SK-N-MC (cell line): ENCODE results near the gene PRR20D.
"Not testable (repeated sequence)": the region's sequence is repeated elsewhere in the genome, so short reads cannot be mapped to it uniquely, and the experiment has no call there.

Source experiments
- DNase-seq: peaks from one replicate; pipeline ENCODE4 v3.0.0-alpha.2; 2011; ENCODE audit warnings: low read depth, low spot score
- H3K27ac ChIP-seq: fragments of 200-600 bp; sonication (generic); 2 replicates; pipeline ENCODE4 v1.5.1; 2016; ENCODE audit warnings: mixed run types
- H3K36me3 ChIP-seq: fragments of 200-600 bp; sonication (generic); 2 replicates; pipeline ENCODE4 v1.6.1; 2017; ENCODE audit warnings: antibody characterized with exemption, low read length, mixed read lengths; ENCODE audit not compliant: insufficient read depth
- H3K4me3 ChIP-seq: fragments of 200-600 bp; sonication (generic); 2 replicates; pipeline ENCODE4 v1.5.1; 2016
- H3K9ac ChIP-seq: fragments of 200-600 bp; sonication (generic); 2 replicates; pipeline ENCODE4 v1.8.0; 2017; ENCODE audit warnings: mixed run types, mixed read lengths; ENCODE audit not compliant: insufficient read length
- H3K9me3 ChIP-seq: fragments of 200-600 bp; sonication (generic); 2 replicates; pipeline ENCODE4 v1.6.1; 2017; ENCODE audit warnings: low read depth, mild to moderate bottlenecking, antibody characterized with exemption, low read length, moderate library complexity, mixed read lengths
- EZH2 ChIP-seq: fragments of 200-600 bp; sonication (generic); IDR thresholded peaks from one replicate; pipeline ENCODE4 v1.6.1; 2017; ENCODE audit warnings: antibody characterized with exemption
- FOXP2 ChIP-seq: optimal IDR thresholded peaks from 2 replicates; pipeline ENCODE3; 2011; ENCODE audit warnings: mild to moderate bottlenecking, moderate library complexity; ENCODE audit not compliant: insufficient read depth; ENCODE audit errors: extremely low read length, control extremely low read depth
- POLR2AphosphoS5 ChIP-seq: IDR thresholded peaks from 2 replicates; pipeline ENCODE4 v1.6.1; 2012; ENCODE audit warnings: mild to moderate bottlenecking, low read depth, low read length, borderline replicate concordance

The PRR20D gene

DNA sequence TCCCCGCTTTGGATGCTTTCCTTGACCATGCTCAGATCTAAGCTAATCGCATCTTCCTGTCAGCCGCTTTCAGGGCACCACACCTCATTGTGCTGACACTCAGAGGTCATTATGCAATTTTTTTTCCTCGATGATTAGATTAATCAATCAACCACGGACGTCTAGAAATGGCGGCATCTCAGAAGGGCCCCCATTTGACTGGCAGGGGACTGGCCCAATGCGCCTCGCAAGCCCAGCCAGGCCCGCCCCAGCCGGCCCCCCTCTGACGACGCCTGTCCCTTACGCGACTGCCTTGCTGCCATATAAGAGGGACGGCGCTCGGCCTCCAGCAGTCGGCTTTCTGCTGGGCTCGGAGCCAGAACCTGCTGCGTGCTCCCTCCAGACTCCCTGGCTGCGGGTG, at the start of gene PRR20D:
TSS of gene PRR20D (plus strand) at position 301 of the 400 bp plus-strand sequence. CDS start 387 bp downstream, outside the sequence.
- not testable (repeated sequence) for H3K9ac ChIP-seq, H3K9me3 ChIP-seq, H3K4me3 ChIP-seq, DNase-seq, H3K36me3 ChIP-seq, H3K27ac ChIP-seq

DNA sequence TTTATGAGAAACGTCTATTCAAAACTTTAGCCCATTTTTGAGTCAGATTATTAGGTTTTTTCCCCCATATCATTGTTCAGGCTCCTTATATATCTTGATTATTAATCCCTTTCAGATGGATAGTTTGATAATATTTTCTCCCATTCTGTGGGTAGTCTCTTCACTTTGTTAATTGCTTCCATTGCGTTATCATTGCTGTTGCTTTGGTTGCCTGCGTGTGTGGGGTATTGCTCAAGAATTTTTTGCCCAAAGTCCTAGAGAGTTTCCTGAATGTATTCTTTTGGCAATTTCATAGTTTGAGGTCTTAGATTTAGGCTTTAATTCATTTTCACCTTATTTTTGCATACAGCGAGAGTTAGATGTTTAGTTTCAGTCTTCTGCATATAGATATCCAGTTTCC, 45.5 kb upstream of the PRR20D start:
- Histone ChIP-seq H3K36me3 (no peaks in the 10 kb centered on the region), H3K9me3 (peaks cover 4% of the 10 kb centered on the region; the same call in 1 of the 2 replicates), H3K4me3 (no peak overlapping the region), H3K27ac (peak overlapping the region; percentile 76), H3K9ac (no peak overlapping the region)
- DNase-seq: peak; percentile 79
- TF ChIP-seq POLR2AphosphoS5 (no peak; the same call in 1 of the 2 replicates), FOXP2 (no peak), EZH2 (no peak)

GRCh38 chr13:57123681-57124080, 36.8 kb upstream of the PRR20D start:
- no peak overlapping the region for H3K4me3 ChIP-seq
- TF ChIP-seq EZH2 (no peak), FOXP2 (no peak), POLR2AphosphoS5 (no peak)
- H3K9ac ChIP-seq: no peak overlapping the region
- H3K36me3 ChIP-seq: no peaks in the 10 kb centered on the region
- no peaks in the 10 kb centered on the region for H3K9me3 ChIP-seq
- H3K27ac ChIP-seq: no peak overlapping the region
- no peak for DNase-seq

DNA sequence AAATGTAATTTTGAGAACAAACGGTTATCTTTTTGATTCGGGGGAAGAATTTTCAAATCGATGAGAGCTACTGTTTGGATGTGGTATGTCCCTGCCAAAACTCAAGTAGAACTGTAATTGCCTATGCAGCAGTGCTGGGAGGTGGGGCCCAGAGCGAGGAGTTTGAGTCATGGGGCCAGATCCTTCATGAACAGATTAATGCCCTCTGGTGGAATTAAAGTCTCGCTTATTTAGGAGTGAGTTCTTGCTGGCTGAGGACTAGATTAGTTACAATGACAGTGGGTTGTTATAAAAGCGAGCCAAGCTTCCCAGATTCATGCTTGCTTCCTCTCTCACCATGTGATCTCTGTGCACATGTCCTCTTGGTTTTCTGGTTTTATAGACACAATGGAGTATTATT, 31.5 kb upstream of the PRR20D start:
- Histone ChIP-seq H3K36me3 (no peaks in the 10 kb centered on the region), H3K9me3 (no peaks in the 10 kb centered on the region), H3K27ac (no peak overlapping the region), H3K9ac (no peak overlapping the region), H3K4me3 (no peak overlapping the region)
- TF ChIP-seq FOXP2 (no peak), POLR2AphosphoS5 (no peak), EZH2 (no peak)
- no peak for DNase-seq

DNA sequence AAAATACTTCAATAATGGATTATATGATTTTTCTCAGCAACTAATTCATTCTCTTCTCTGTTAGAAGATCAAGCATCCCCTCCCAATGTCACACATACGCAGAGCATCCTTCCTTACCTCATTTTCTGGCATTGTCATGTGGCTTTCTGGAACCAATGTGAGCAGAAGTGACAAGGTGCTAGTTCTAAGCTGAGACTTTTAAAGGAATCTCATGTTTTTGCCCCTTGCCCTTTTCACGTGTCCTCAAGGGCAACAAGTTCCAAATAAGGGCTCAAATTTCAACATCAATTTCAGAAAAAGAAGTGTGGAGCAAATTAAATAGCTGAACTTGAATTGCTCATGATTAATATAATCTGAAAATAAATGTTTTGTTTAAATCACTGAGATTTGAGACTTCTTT, 24.3 kb upstream of the PRR20D start:
- Histone ChIP-seq H3K9ac (no peak overlapping the region), H3K9me3 (no peaks in the 10 kb centered on the region), H3K36me3 (no peaks in the 10 kb centered on the region), H3K27ac (no peak overlapping the region), H3K4me3 (no peak overlapping the region)
- TF ChIP-seq FOXP2: no peak
- TF ChIP-seq POLR2AphosphoS5: no peak
- TF ChIP-seq EZH2: no peak
- no peak for DNase-seq

GRCh38 chr13:57137585-57137984, 22.8 kb upstream of the PRR20D start:
- no peak overlapping the region for H3K27ac ChIP-seq
- no peaks in the 10 kb centered on the region for H3K9me3 ChIP-seq
- H3K36me3 ChIP-seq: no peaks in the 10 kb centered on the region
- TF ChIP-seq POLR2AphosphoS5: no peak
- TF ChIP-seq EZH2: no peak
- TF ChIP-seq FOXP2: no peak
- no peak overlapping the region for H3K9ac ChIP-seq
- H3K4me3 ChIP-seq: no peak overlapping the region
- DNase-seq: no peak

DNA sequence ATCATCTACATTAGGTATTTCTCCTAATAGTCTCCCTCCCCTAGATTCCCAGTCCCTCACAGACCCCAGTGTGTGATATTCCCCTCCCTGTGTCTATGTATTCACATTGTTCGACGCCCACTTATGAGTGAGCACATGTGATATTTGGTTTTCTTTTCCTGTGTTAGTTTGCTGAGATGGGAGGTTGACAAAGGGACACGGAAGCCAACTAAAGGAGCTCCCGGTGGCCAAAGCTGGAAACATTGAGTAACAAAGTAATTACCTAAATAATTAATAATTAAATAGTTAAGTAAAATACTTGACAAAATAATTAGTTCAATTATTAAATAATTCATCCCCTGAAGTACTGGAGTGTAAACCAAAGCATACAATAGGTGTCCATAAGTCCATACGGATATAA, 21.4 kb upstream of the PRR20D start:
- Histone ChIP-seq H3K9me3 (no peaks in the 10 kb centered on the region), H3K36me3 (no peaks in the 10 kb centered on the region), H3K27ac (no peak overlapping the region), H3K4me3 (no peak overlapping the region), H3K9ac (no peak overlapping the region)
- DNase-seq: no peak
- no peak for TF ChIP-seq EZH2
- TF ChIP-seq FOXP2: no peak
- TF ChIP-seq POLR2AphosphoS5: no peak

GRCh38 chr13:57139781-57140180, 20.7 kb upstream of the PRR20D start:
- H3K4me3 ChIP-seq, H3K27ac ChIP-seq, H3K9me3 ChIP-seq, H3K36me3 ChIP-seq, DNase-seq, H3K9ac ChIP-seq: not testable (repeated sequence)

- H3K9me3 ChIP-seq, H3K4me3 ChIP-seq, H3K36me3 ChIP-seq, DNase-seq, H3K27ac ChIP-seq, H3K9ac ChIP-seq: not testable (repeated sequence)
Observed at GRCh38 chr13:57140235-57140968, 20.0 kb upstream of the PRR20D start, which contains the start of gene PRR20A. TSS of gene PRR20A (plus strand) at chr13:57140918. CDS start at chr13:57141305, 387 bp downstream.

DNA sequence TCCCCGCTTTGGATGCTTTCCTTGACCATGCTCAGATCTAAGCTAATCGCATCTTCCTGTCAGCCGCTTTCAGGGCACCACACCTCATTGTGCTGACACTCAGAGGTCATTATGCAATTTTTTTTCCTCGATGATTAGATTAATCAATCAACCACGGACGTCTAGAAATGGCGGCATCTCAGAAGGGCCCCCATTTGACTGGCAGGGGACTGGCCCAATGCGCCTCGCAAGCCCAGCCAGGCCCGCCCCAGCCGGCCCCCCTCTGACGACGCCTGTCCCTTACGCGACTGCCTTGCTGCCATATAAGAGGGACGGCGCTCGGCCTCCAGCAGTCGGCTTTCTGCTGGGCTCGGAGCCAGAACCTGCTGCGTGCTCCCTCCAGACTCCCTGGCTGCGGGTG, 13.2 kb upstream of the PRR20D start, which contains the start of gene PRR20B:
TSS of gene PRR20B (plus strand) at position 301 of the 400 bp plus-strand sequence. CDS start 387 bp downstream, outside the sequence.
- H3K36me3 ChIP-seq, H3K27ac ChIP-seq, H3K4me3 ChIP-seq, H3K9me3 ChIP-seq, DNase-seq, H3K9ac ChIP-seq: not testable (repeated sequence)

DNA sequence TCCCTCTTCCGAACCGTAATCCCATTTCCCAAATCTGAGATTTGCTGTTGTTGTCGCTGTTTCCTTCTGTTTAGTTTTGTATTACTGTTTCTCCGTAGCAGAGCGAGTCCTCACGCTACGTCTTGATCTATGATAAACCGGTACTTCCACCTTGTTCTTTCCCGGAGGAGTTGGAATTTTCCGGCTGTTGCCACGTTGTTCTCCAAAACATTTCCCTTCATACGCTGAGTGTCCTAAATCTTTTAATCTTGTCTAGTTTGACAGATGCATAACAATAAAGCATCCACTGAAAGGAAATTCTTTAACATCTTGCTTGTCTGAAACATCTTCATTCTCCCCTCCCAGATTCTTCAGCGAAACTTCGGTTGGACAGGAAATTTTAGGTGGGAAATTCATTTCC, 12.3 kb upstream of the PRR20D start:
- H3K9me3 ChIP-seq, H3K4me3 ChIP-seq, DNase-seq: not testable (repeated sequence)

DNA sequence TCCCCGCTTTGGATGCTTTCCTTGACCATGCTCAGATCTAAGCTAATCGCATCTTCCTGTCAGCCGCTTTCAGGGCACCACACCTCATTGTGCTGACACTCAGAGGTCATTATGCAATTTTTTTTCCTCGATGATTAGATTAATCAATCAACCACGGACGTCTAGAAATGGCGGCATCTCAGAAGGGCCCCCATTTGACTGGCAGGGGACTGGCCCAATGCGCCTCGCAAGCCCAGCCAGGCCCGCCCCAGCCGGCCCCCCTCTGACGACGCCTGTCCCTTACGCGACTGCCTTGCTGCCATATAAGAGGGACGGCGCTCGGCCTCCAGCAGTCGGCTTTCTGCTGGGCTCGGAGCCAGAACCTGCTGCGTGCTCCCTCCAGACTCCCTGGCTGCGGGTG, 6.7 kb upstream of the PRR20D start, which contains the start of gene PRR20C:
TSS of gene PRR20C (plus strand) at position 301 of the 400 bp plus-strand sequence. CDS start 387 bp downstream, outside the sequence.
- DNase-seq, H3K36me3 ChIP-seq, H3K4me3 ChIP-seq: not testable (repeated sequence)

More for the DNA sequence above, 12.3 kb upstream of the PRR20D start:
- not testable (repeated sequence) for H3K9ac ChIP-seq, H3K27ac ChIP-seq, H3K36me3 ChIP-seq

More for the DNA sequence above, 6.7 kb upstream of the PRR20D start, which contains the start of gene PRR20C:
- H3K9me3 ChIP-seq, H3K27ac ChIP-seq, H3K9ac ChIP-seq: not testable (repeated sequence)
